Ovary (tissue), 9 donors: Measurements from ENCODE around the gene PRPF40A. TPM values are rescaled to one million over a fixed set of nuclear protein-coding genes. Genes with fewer than 3 reads are reported as not detected.

Source experiments
- DNase-seq, 5 donors: peaks; one replicate each; pipeline ENCODE4 v3.0.0-alpha.2; 2019 to 2020
- H3K27ac ChIP-seq, 2 donors: fragments of 200-600 bp; one replicate each; pipeline versions ENCODE4 v1.5.1 to v1.8.0; 2019 to 2022
- H3K27me3 ChIP-seq: fragments of 200-600 bp; one replicate; pipeline ENCODE4 v1.8.0; 2022
- H3K36me3 ChIP-seq: fragments of 200-600 bp; sonication (generic); one replicate; pipeline ENCODE4 v1.5.1; 2019
- H3K4me1 ChIP-seq: one replicate; pipeline ENCODE4 v1.8.1; 2013; ENCODE audit warnings: mild to moderate bottlenecking, moderate library complexity; ENCODE audit not compliant: insufficient read depth
- H3K4me3 ChIP-seq: fragments of 200-600 bp; sonication (generic); one replicate; pipeline ENCODE4 v1.5.1; 2017
- H3K9me3 ChIP-seq, 2 donors: fragments of 200-600 bp in 1 of 2; sonication (generic) in 1 of 2; one replicate each; pipeline versions ENCODE4 v1.5.1 to v1.8.1; 2013 to 2019; ENCODE audit warnings: mild to moderate bottlenecking in 1 of 2, moderate library complexity in 1 of 2
- CTCF ChIP-seq, 3 donors: fragments of 450-650 bp in 2 of 3; fragments of 200-600 bp in 1 of 3; IDR thresholded peaks; one replicate each; pipeline versions ENCODE4 v1.5.1 to v1.8.0; 2016 to 2022; ENCODE audit warnings: antibody characterized with exemption in 3 of 3, mild to moderate bottlenecking in 1 of 3
- EP300 ChIP-seq: sonication (generic); formaldehyde crosslinking; IDR thresholded peaks from one replicate; pipeline ENCODE4 v1.6.1; 2017; ENCODE audit warnings: antibody characterized with exemption
- POLR2A ChIP-seq: fragments of 450-650 bp; IDR thresholded peaks from one replicate; pipeline ENCODE4 v1.6.1; 2017; ENCODE audit warnings: antibody characterized with exemption, mild to moderate bottlenecking, moderate library complexity
- WGBS, 3 donors: extraction: QIAGEN DNeasy Blood & Tissue Kit in 1 of 3; methylation state at CpG; one replicate each; pipeline versions ENCODE4 v1.1.5 to v1.1.7; 2013 to 2017; 5-methylcytosine and 5-hydroxymethylcytosine counted together
- intact Hi-C, 4 donors: fragments of 100-400 bp; cut with DNase I; formaldehyde crosslinking; loops; one replicate each; pipeline versions ENCODE4 v1.11.0 to v1.15.1; 2022 to 2023
- polyA plus RNA-seq, 2 donors: library from polyadenylated mRNA; stranded (reverse); fragments of 200-250 nt in 1 of 2; fragments of 350-450 nt in 1 of 2; fragmentation: Illumina TruSeq in 1 of 2; extraction: RNeasy Lipid Tissue Mini Kit (QIAGEN cat#74804) in 1 of 2; gene quantifications; one replicate each; pipeline ENCODE4 v1.2.3, GENCODE V29; 2013 to 2014
- total RNA-seq, 7 donors: library from RNA; depleted of rRNA in 2 of 7; stranded (reverse); fragments of >200 nt in 2 of 7; fragmentation: NEBNext Ultra II Directional in 3 of 7; extraction: Animal tissue kit (Norgen Biotek cat#: 25700) in 3 of 7; gene quantifications; one replicate each; pipeline versions ENCODE4 v1.1.0 to v1.2.4, GENCODE V29; 2016 to 2023
- donor health status: DM: no; HTN: no; CAD: no; lungs with moderate emphysema.
- donor health status: DM: no; HTN: no; CAD: no.
- donor health status: Bipolar disorder and iron deficiency.
- donor health status: DM: yes; HTN: yes; CAD: no.
- donor health status: DM: no; HTN: no; CAD: no.
- donor health status: DM: yes; HTN: yes; CAD: no.

Gene PRPF40A
- total and polyA plus RNA-seq, 9 donors, result 27.5 to 81.9 (median 61.9) TPM

- Histone ChIP-seq H3K4me1 (peaks cover 6% of the 10 kb centered on the region), H3K9me3 (no peaks in the 10 kb centered on the region), H3K36me3 (no peaks in the 10 kb centered on the region), H3K27ac (no peak overlapping the region), H3K27me3 (no peaks in the 10 kb centered on the region), H3K4me3 (no peak overlapping the region)
- DNase-seq, result peak in 2 of 5 donors; percentile 45 to 67
- intact Hi-C loops, result no loop called here
- TF ChIP-seq POLR2A (no peak), EP300 (no peak), CTCF (IDR thresholded peaks at IDR 0.05) (no peak)
- 56 to 68% (median 64%) methylated on average over 5 of the region's 5 CpGs for WGBS, 3 donors
Observed at GRCh38 chr2:152611458-152612231, 105.6 kb downstream of the PRPF40A start.

GRCh38 chr2:152609699-152610098, 107.6 kb downstream of the PRPF40A start:
- no peak overlapping the region for H3K4me3 ChIP-seq
- no peaks in the 10 kb centered on the region for H3K36me3 ChIP-seq
- no peaks in the 10 kb centered on the region for H3K27me3 ChIP-seq
- no peak for TF ChIP-seq CTCF (IDR thresholded peaks at IDR 0.05)
- no peak for TF ChIP-seq EP300
- no peak for TF ChIP-seq POLR2A
- peaks cover 6% of the 10 kb centered on the region for H3K4me1 ChIP-seq
- H3K27ac ChIP-seq, result no peak overlapping the region
- H3K9me3 ChIP-seq, result no peaks in the 10 kb centered on the region
- intact Hi-C loops, result no loop called here
- no peak for DNase-seq
- WGBS, 3 donors, result 13 to 54% (median 40%) methylated on average over 1 of the region's 1 CpG

- intact Hi-C loops, result no loop called here
- Histone ChIP-seq H3K4me3 (no peak overlapping the region), H3K4me1 (peaks cover 6% of the 10 kb centered on the region), H3K27me3 (no peaks in the 10 kb centered on the region), H3K9me3 (no peaks in the 10 kb centered on the region), H3K27ac (no peak overlapping the region), H3K36me3 (no peaks in the 10 kb centered on the region)
- 37 to 44% (median 42%) methylated on average over 2 of the region's 2 CpGs for WGBS, 3 donors
- no peak for TF ChIP-seq POLR2A
- no peak for TF ChIP-seq CTCF (IDR thresholded peaks at IDR 0.05)
- TF ChIP-seq EP300, result no peak
- DNase-seq, result no peak
Observed at GRCh38 chr2:152609154-152609553, 108.1 kb downstream of the PRPF40A start.

- no peak for DNase-seq
- peaks cover 6% of the 10 kb centered on the region for H3K4me1 ChIP-seq
- H3K27me3 ChIP-seq, result no peaks in the 10 kb centered on the region
- intact Hi-C loops, result no loop called here
- no peaks in the 10 kb centered on the region for H3K9me3 ChIP-seq
- no peak overlapping the region for H3K27ac ChIP-seq
- WGBS, 3 donors, result 88 to 97% (median 95%) methylated on average over 7 of the region's 7 CpGs
- TF ChIP-seq CTCF (IDR thresholded peaks at IDR 0.05) (no peak), EP300 (no peak), POLR2A (no peak)
- no peaks in the 10 kb centered on the region for H3K36me3 ChIP-seq
- H3K4me3 ChIP-seq, result no peak overlapping the region
Observed at GRCh38 chr2:152607793-152608300, 109.4 kb downstream of the PRPF40A start.
